GM12873 (cell line): ENCODE measurements around the gene PC.
A peak's percentile ranks its signal among the peaks of the same experiment; 100 is the strongest.

Source experiments
- TF ChIP-seq, protein P1 (sequence below): IDR thresholded peaks from 2 replicates; pipeline ENCODE4 v1.5.1; 2012; ENCODE audit warnings: low read depth, mild to moderate bottlenecking, moderate library complexity, low read length, control low read depth; ENCODE audit not compliant: insufficient read depth; ENCODE audit errors: missing control alignments

The PC gene

DNA sequence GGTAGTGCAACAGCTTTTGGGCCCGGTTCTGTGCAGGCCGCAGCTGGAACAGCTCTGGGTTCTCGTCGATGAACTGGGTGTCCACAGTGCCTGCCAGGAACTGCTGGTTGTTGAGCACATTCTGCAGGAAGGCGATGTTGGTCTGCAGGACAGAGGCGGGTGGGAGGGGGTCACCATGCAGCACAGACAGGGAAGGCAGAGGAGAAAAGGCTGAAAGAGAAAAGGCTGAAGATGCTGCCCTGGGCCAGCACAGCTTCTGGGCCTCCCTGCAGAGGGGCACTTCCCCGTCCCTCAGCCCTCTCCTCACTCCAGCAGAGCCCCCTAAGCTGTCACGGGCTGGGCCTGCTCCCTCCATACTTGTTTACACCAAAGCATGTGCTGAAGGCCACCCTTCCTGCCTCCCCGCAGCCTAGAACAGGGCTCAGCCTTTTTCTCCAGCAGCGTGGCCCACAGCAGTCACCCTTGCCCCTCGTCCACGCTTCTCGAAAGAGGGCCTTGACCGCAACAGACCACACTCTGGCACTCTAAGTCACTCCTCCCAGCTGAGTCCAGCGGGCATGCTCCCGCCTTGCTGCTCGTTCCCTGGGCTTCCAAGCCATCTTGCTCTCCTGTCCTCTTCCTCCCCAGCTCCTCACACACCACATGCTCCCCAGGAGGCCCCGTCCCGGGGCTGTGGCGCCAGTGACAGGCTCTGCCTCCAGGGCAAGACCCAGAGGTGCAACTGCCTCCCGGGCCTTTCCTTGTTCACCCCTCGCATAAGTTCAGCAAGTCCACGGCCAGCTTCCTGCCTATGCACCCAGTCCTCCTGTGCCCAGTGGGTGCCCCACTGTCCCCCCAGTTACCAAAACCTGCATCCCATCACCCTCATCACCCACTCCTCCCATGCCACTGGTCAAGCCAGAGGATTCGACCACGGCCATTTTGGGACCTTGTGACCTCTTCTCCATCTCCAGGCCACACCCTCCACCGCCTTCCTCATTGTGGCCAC lies 104.6 kb downstream of the PC start:
- TF ChIP-seq, protein P1, sequence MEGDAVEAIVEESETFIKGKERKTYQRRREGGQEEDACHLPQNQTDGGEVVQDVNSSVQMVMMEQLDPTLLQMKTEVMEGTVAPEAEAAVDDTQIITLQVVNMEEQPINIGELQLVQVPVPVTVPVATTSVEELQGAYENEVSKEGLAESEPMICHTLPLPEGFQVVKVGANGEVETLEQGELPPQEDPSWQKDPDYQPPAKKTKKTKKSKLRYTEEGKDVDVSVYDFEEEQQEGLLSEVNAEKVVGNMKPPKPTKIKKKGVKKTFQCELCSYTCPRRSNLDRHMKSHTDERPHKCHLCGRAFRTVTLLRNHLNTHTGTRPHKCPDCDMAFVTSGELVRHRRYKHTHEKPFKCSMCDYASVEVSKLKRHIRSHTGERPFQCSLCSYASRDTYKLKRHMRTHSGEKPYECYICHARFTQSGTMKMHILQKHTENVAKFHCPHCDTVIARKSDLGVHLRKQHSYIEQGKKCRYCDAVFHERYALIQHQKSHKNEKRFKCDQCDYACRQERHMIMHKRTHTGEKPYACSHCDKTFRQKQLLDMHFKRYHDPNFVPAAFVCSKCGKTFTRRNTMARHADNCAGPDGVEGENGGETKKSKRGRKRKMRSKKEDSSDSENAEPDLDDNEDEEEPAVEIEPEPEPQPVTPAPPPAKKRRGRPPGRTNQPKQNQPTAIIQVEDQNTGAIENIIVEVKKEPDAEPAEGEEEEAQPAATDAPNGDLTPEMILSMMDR: no peak

- TF ChIP-seq, protein P1: no peak
Measured at GRCh38 chr11:66852466-66853241, 105.5 kb downstream of the PC start.

- TF ChIP-seq, protein P1: peak; percentile 74
Measured at GRCh38 chr11:66851698-66852465, 106.3 kb downstream of the PC start.

- TF ChIP-seq, protein P1: no peak
Measured at GRCh38 chr11:66851239-66851596, 107.0 kb downstream of the PC start.

- TF ChIP-seq, protein P1: no peak
Measured at GRCh38 chr11:66850588-66851238, 107.5 kb downstream of the PC start.

DNA sequence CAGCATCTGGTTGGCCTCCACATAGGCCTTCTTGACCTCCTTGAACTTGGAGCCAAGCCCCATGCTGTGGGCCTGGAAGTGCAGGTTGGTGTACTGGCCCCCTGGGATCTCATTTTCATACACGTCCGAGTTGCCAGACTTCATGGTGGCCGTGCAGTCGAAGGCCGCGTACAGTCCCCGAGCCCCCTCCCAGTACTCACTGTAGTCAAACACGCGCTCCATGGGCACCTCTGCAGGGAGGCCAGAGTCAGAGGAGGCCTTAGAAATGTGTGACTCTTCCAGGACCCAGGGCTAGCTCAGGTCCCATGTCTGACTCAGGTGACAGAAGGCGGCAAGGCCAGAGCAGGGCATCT lies 108.0 kb downstream of the PC start:
- TF ChIP-seq, protein P1: no peak
